GM12873 (cell line): Measurements from ENCODE around the gene TTF2.

Experiments used
- CTCF ChIP-seq: IDR thresholded peaks from 2 replicates; pipeline ENCODE4 v1.5.1; 2012; ENCODE audit warnings: low read depth, mild to moderate bottlenecking, moderate library complexity, low read length, control low read depth; ENCODE audit not compliant: insufficient read depth; ENCODE audit errors: missing control alignments

TTF2 gene

GRCh38 chr1:117114877-117115276, 54.8 kb downstream of the TTF2 start:
- no peak for TF ChIP-seq CTCF

- no peak for TF ChIP-seq CTCF
Measured at GRCh38 chr1:117116090-117116783, 56.1 kb downstream of the TTF2 start.

GRCh38 chr1:117116784-117117130, 56.6 kb downstream of the TTF2 start:
- TF ChIP-seq CTCF: no peak

DNA sequence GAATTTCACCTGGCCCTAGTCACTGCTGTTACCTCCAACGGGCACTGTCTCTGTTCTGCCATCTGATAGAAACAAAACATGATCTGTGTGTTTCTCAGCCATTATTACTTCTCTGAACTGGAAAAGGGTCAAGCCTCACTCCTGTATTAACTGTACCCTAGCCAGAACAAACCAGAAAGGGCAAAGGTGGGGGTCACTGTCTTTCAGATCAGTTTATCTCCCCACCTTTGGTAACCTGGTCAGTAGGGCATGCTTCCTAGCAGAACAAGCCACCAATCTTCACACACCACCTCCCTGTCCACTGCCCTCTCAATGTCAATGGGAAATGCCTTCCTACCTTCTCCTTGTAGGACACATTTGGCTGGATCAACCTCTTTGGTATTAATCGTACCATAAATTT, 57.6 kb downstream of the TTF2 start:
- TF ChIP-seq CTCF: no peak

GRCh38 chr1:117118137-117118536, 58.0 kb downstream of the TTF2 start:
- TF ChIP-seq CTCF: no peak

DNA sequence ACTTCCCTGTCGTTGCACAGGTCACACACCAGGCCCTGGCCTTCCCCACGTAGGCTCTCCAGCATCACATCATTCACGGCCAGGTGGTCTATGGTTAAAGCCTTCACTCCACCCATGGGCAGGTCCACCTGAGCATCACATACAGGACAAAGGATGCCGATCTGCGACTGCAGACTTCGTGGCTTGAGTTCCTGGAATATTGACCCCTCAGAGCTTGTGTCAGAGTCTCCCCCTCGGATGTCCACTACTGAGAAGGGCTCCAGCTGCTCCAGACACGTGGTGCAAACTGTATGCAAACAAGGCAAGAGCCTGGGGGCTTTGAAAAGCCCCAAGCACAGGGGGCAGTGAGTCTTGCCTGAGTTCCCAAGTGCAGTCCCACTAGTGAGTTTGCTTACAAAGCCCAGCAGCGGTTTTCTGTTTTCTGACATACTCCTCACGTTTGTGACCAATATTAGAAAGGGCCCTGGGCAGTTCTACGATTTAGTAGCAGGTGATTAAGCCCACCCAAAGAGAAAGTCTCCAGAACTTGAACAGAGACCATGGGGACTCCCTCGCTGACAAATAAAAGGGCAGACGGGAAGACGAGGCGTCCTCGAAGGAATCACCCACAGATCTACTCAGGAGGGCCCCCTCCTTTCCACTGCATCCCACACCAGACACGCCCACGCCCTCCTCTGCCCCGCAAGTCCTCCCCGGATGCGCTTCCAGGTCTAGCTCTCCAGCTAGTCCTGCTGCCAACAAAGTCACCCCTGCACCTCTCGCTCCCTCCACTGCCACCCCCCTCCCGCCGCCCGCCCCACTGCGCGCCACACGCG, 60.9 kb downstream of the TTF2 start:
- TF ChIP-seq CTCF: no peak

GRCh38 chr1:117121589-117122329, 61.6 kb downstream of the TTF2 start, which contains the start of gene TRIM45:
TSS of gene TRIM45 (minus strand) at chr1:117121749. CDS start at chr1:117121201, 548 bp downstream.
- peak; percentile 82 for TF ChIP-seq CTCF
